Myocyte (in vitro differentiated cells): ENCODE measurements around the gene FAM89B. TPM values are rescaled to one million over a fixed set of nuclear protein-coding genes. Genes with fewer than 3 reads are reported as not detected.
A peak's percentile ranks its signal among the peaks of the same experiment; 100 is the strongest.

Source experiments
- DNase-seq: peaks from one replicate; pipeline ENCODE4 v3.0.0-alpha.2; 2012; ENCODE audit warnings: low read depth
- total RNA-seq: library from RNA; depleted of rRNA; stranded (reverse); fragments of >200 nt; gene quantifications from 2 replicates; pipeline ENCODE4 v1.2.3, GENCODE V29; 2014

FAM89B gene
- total RNA-seq, 1 donor from 2014 or later, result 91.7 TPM

GRCh38 chr11:65538915-65539743, 33.2 kb upstream of the FAM89B start:
- DNase-seq, result no peak

GRCh38 chr11:65539744-65540289, 32.5 kb upstream of the FAM89B start:
- DNase-seq, result no peak

- DNase-seq, result peak; percentile 89
Measured at GRCh38 chr11:65540290-65541092, 31.8 kb upstream of the FAM89B start.

GRCh38 chr11:65541093-65541982, 31.0 kb upstream of the FAM89B start:
- no peak for DNase-seq

- no peak for DNase-seq
Measured at GRCh38 chr11:65542738-65543390, 29.5 kb upstream of the FAM89B start.

- DNase-seq, result no peak
Measured at GRCh38 chr11:65545853-65546216, 26.5 kb upstream of the FAM89B start.

- DNase-seq, result no peak
Measured at GRCh38 chr11:65546217-65546958, 25.9 kb upstream of the FAM89B start.

GRCh38 chr11:65547446-65548125, 24.8 kb upstream of the FAM89B start:
- DNase-seq, result no peak

GRCh38 chr11:65548395-65548794, 23.9 kb upstream of the FAM89B start:
- DNase-seq, result no peak

- DNase-seq, result no peak
Measured at GRCh38 chr11:65549096-65549495, 23.2 kb upstream of the FAM89B start.

GRCh38 chr11:65551572-65552387, 20.6 kb upstream of the FAM89B start:
- peak; percentile 61 for DNase-seq

GRCh38 chr11:65552388-65552951, 19.9 kb upstream of the FAM89B start:
- DNase-seq, result no peak

GRCh38 chr11:65553301-65554001, 18.9 kb upstream of the FAM89B start:
- DNase-seq, result no peak

- no peak for DNase-seq
Measured at GRCh38 chr11:65554057-65554818, 18.1 kb upstream of the FAM89B start.

- DNase-seq, result no peak
Measured at GRCh38 chr11:65554842-65555430, 17.4 kb upstream of the FAM89B start.

GRCh38 chr11:65555693-65556231, 16.6 kb upstream of the FAM89B start:
- DNase-seq, result peak; percentile 98
